Fibroblast of lung (primary cell): Measurements from ENCODE around the gene VPS35L. TPM values are rescaled to one million over a fixed set of nuclear protein-coding genes. Genes with fewer than 3 reads are reported as not detected.

Source experiments
- DNase-seq, 2 donors: peaks; one replicate each; pipeline versions ENCODE4 v3.0.0 to v3.0.0-alpha.2; 2010; ENCODE audit warnings: low read depth in 2 of 2
- H2AFZ ChIP-seq: 2 replicates; pipeline ENCODE4 v1.5.1; 2012; ENCODE audit warnings: low read length, control low read depth, inconsistent platforms
- H3K27ac ChIP-seq: 2 replicates; pipeline ENCODE4 v1.5.1; 2011; ENCODE audit warnings: low read length, control low read depth; ENCODE audit not compliant: insufficient read depth
- H3K27me3 ChIP-seq: 2 replicates; pipeline ENCODE4 v1.5.1; 2011; ENCODE audit warnings: mild to moderate bottlenecking, low read length; ENCODE audit not compliant: control insufficient read depth, insufficient read depth
- H3K36me3 ChIP-seq: 2 replicates; pipeline ENCODE4 v1.5.1; 2011; ENCODE audit warnings: low read length; ENCODE audit not compliant: control insufficient read depth, insufficient read depth
- H3K4me1 ChIP-seq: 2 replicates; pipeline ENCODE4 v1.5.1; 2011; ENCODE audit warnings: low read length; ENCODE audit not compliant: control insufficient read depth, insufficient read depth; ENCODE audit errors: extremely low read depth
- H3K4me2 ChIP-seq: 2 replicates; pipeline ENCODE4 v1.5.1; 2011; ENCODE audit warnings: low read length, control low read depth; ENCODE audit not compliant: insufficient read depth; ENCODE audit errors: extremely low read depth
- H3K4me3 ChIP-seq, 4 experiments: fragments of 200-600 bp in 1 of 4; sonication (generic) in 1 of 4; replicated peaks in 1 of 4; 2 replicates each; pipeline ENCODE4 v1.5.1; 2011 to 2016; ENCODE audit warnings: low read length in 4 of 4, low read depth in 3 of 4, mild to moderate bottlenecking in 3 of 4, control low read depth in 2 of 4, inconsistent platforms in 1 of 4, mixed read lengths in 1 of 4; ENCODE audit not compliant: insufficient read depth in 1 of 4; ENCODE audit errors: control extremely low read depth in 1 of 4
- H3K79me2 ChIP-seq: 2 replicates; pipeline ENCODE4 v1.5.1; 2012; ENCODE audit warnings: mild to moderate bottlenecking, low read length, inconsistent platforms; ENCODE audit not compliant: control insufficient read depth, insufficient read depth
- H3K9ac ChIP-seq: 2 replicates; pipeline ENCODE4 v1.5.1; 2011; ENCODE audit warnings: mild to moderate bottlenecking, low read length, control low read depth; ENCODE audit not compliant: insufficient read depth
- H3K9me3 ChIP-seq: 2 replicates; pipeline ENCODE4 v1.5.1; 2012; ENCODE audit warnings: low read depth, low read length; ENCODE audit not compliant: control insufficient read depth, insufficient read depth
- H4K20me1 ChIP-seq: 2 replicates; pipeline ENCODE4 v1.5.1; 2011; ENCODE audit warnings: low read length; ENCODE audit not compliant: control insufficient read depth, insufficient read depth; ENCODE audit errors: extremely low read depth
- CTCF ChIP-seq, 2 donors: IDR thresholded peaks in 1 of 2; conservative IDR thresholded peaks in 1 of 2; 1 replicate in 1 of 2; 2 replicates in 1 of 2; pipeline ENCODE4 v1.5.1; 2011 to 2012; ENCODE audit warnings: low read length in 2 of 2, control low read depth in 1 of 2, inconsistent platforms in 1 of 2, low read depth in 1 of 2, mild to moderate bottlenecking in 1 of 2
- EZH2 ChIP-seq: IDR thresholded peaks from 2 replicates; pipeline ENCODE4 v1.5.1; 2012; ENCODE audit warnings: low read length, control low read depth, mild to moderate bottlenecking; ENCODE audit errors: missing control alignments
- polyA plus RNA-seq, 2 donors: library from polyadenylated mRNA; depleted of rRNA in 1 of 2; stranded (reverse) in 1 of 2; unstranded in 1 of 2; fragments of >200 nt; gene quantifications; 2 replicates each; pipeline ENCODE4 v1.2.1, GENCODE V29; 2011 to 2012; ENCODE audit warnings: missing spikeins in 1 of 2
- total RNA-seq: library from RNA; depleted of rRNA; stranded (reverse); fragments of >200 nt; gene quantifications from 2 replicates; pipeline ENCODE4 v1.2.1, GENCODE V29; 2014

VPS35L gene
- total and polyA plus RNA-seq, 2 donors (not counting 1 experiment from before 2014, with no cell fraction given): 46.7 to 54.7 TPM

- Histone ChIP-seq H3K4me2 (peak overlapping the region; percentile 84), H3K9ac (peak overlapping the region; percentile 71), H3K27ac (peak overlapping the region; percentile 85), H3K4me3 (peak overlapping the region; percentile 88 to 95 (median 92)), H3K9me3 (no peaks in the 10 kb centered on the region), H3K4me1 (no peaks in the 10 kb centered on the region), H3K79me2 (peaks cover 27% of the 10 kb centered on the region), H3K27me3 (no peaks in the 10 kb centered on the region), H2AFZ (peak overlapping the region; percentile 71), H3K36me3 (peaks cover 9% of the 10 kb centered on the region), H4K20me1 (no peaks in the 10 kb centered on the region)
- TF ChIP-seq EZH2 (no peak), CTCF (conservative IDR thresholded peaks at IDR 0.05 in 1 of 2, IDR thresholded peaks at IDR 0.05 in 1 of 2; ENCODE audit: low read depth in 1 of 2, low read length in 2 of 2) (no peak)
- DNase-seq: peak in 1 of 2 donors; percentile 16
Measured at GRCh38 chr16:19717314-19717713, 161.8 kb downstream of the VPS35L start.

- Histone ChIP-seq H2AFZ (peak within 1 kb of the TSS; percentile 99), H3K9me3 (no peaks in the 10 kb centered on the region), H4K20me1 (no peaks in the 10 kb centered on the region), H3K9ac (peak within 1 kb of the TSS; percentile 71), H3K27me3 (no peaks in the 10 kb centered on the region), H3K36me3 (peaks cover 4% of the 10 kb centered on the region), H3K4me2 (peak within 1 kb of the TSS; percentile 84), H3K4me1 (no peaks in the 10 kb centered on the region), H3K79me2 (peaks cover 24% of the 10 kb centered on the region), H3K27ac (peak within 1 kb of the TSS; percentile 85), H3K4me3 (peak within 1 kb of the TSS; percentile 88 to 95 (median 92))
- peak; percentile 87 to 89 for DNase-seq
- peak in 1 of 2 donors; percentile 16 for TF ChIP-seq CTCF (conservative IDR thresholded peaks at IDR 0.05 in 1 of 2, IDR thresholded peaks at IDR 0.05 in 1 of 2; ENCODE audit: low read depth in 1 of 2, low read length in 2 of 2)
- TF ChIP-seq EZH2: no peak
Measured at GRCh38 chr16:19717741-19718623, 162.5 kb downstream of the VPS35L start, which contains the start of the genes IQCK and KNOP1. TSS of gene IQCK (plus strand) at chr16:19718271. CDS start at chr16:19718307, 36 bp downstream. TSS of gene KNOP1 (minus strand) at chr16:19718227. CDS start at chr16:19715035, 3,192 bp downstream.

- H3K4me2 ChIP-seq: peak overlapping the region; percentile 68
- peak overlapping the region; percentile 99 for H2AFZ ChIP-seq
- H3K9ac ChIP-seq: peak overlapping the region; percentile 71
- no peaks in the 10 kb centered on the region for H4K20me1 ChIP-seq
- peak overlapping the region; percentile 85 for H3K27ac ChIP-seq
- H3K4me1 ChIP-seq: no peaks in the 10 kb centered on the region
- H3K27me3 ChIP-seq: no peaks in the 10 kb centered on the region
- no peaks in the 10 kb centered on the region for H3K9me3 ChIP-seq
- DNase-seq: peak; percentile 18 to 30
- H3K36me3 ChIP-seq: peaks cover 4% of the 10 kb centered on the region
- peaks cover 24% of the 10 kb centered on the region for H3K79me2 ChIP-seq
- TF ChIP-seq EZH2 (no peak), CTCF (conservative IDR thresholded peaks at IDR 0.05 in 1 of 2, IDR thresholded peaks at IDR 0.05 in 1 of 2; ENCODE audit: low read depth in 1 of 2, low read length in 2 of 2) (no peak)
- peak overlapping the region; percentile 88 to 95 (median 92) for H3K4me3 ChIP-seq
Measured at GRCh38 chr16:19718624-19718965, 163.1 kb downstream of the VPS35L start.
